EL (cell line): ENCODE data around the gene KLHL30.
A peak's percentile ranks its signal among the peaks of the same experiment; 100 is the strongest.

Experiments
- DNase-seq: peaks from one replicate; pipeline ENCODE4 v3.0.0-alpha.2; 2016

Gene KLHL30

DNA sequence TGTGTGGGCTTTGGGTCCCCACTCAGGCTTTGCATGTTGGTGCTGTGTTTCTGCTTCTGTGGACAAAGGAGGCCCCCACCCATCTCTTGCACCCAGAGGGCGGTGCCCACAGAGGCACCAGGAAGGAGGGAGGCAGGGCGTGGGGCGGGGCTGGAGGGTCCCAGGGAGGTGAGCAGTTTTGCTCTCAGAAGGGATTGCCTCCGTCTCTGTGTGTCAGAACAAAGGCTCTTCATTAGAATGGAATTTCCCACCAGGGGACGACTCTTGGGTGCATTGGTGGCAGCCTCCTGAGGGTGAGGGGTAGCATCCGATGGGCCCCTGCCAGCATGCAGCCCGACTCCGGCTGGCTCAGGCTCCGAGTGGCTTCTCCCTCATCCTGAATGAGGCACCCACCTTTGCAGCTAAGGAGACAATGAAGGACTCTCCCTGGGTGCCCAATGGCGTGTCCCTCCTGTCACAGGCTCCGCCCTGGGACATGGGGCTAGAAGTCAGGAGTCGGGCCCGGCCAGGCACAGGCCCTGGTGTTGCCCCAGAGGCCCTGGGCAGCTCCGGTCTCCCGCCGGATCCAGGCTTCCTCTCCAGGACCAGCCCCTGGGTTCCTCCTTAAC lies 13.3 kb downstream of the KLHL30 start:
- no peak for DNase-seq

DNA sequence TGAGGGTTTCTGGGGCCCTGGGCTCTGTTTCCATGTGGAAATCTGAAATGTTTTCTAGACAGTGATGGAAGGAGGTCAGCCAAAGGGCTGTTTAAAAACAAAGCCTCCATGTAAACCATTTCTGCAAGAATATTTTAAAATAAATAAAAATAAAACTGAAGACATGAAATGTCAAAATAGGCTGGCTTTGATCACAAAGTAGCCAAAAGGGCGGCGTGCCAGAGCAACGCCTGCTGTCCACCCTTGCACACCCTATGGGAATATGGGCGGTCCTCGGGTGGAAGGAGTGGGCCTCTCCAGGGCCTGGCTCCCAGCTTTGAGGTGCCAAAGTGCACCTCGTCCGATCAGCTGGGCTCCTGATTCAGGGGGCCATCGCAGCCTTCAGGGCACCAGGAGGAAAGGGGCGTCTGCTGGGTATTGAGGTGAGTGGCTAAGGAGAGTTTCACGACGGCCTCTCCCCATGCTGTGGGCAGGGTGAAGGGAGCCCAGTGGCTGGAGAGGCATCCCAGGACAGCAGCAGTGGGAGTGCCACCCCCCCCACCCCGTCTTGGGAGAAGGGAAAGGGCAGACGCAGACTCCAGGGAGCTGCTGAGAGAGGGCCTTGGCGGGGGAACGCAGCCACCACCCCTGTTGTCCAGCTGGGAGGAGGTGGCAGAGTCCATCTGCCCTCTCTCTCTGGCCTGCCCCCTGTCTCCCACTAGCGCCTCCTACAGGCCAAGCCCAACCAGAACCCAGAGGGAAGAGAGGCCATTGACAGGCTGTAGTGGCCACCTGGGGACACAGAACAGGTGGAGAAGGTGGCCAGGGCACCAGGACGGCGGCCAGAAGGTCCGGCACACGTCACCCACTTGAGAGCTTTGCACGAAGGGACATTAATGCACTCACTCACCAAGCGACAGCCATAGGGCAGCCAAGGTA lies 14.6 kb downstream of the KLHL30 start:
- no peak for DNase-seq

DNA sequence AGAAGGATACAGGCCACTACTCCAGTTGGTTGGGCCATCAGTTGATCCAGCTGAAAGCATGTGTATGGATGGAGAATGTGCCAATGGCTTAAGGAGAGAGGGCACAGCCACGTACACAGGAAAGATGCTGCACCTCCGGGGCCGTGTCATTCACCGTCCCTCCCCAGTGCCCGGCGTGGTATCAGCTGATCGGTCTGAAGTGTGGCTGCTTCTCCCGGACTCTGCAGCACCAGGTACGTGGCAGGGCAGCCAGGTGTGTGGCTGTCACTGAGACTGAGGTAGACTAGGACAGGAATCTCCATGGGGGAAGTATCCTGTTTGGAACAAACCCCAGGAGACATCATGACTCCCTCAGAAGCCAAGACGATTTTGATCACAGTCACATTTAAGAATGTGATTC lies 16.1 kb downstream of the KLHL30 start:
- no peak for DNase-seq

DNA sequence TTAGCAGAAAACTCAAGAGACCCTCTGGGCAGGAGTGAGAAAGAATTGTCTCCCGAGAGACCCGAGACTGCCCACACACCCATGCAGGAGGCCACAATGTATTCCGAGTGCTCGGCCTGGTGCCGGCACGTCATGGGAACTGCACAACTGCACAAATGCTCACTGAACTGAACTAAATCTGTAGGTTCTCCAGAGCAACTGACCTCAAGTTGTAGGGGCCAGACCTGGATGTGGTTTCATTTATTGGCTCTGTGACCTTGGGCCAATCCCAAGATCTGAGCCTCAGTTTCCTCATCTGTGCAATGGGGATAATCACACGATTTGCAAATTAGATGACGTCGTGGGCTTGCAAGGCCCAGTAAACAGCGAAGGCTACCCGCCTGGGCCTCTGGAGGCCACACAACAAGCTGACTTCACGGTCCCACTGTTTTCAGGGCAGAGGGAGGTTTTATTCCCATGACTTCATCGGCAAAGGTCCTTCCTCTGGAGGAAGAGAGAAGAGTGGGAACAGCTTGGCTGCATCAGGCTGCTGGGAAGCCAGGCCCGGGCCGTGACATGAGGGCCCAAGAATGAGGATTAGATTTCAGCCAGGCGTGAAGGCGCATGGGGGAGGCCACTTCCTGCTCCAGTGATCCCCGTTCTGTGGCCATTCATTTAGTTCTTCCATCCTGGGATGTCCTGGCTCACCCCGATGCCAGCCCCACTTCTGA lies 16.7 kb downstream of the KLHL30 start:
- peak; percentile 46 for DNase-seq

DNA sequence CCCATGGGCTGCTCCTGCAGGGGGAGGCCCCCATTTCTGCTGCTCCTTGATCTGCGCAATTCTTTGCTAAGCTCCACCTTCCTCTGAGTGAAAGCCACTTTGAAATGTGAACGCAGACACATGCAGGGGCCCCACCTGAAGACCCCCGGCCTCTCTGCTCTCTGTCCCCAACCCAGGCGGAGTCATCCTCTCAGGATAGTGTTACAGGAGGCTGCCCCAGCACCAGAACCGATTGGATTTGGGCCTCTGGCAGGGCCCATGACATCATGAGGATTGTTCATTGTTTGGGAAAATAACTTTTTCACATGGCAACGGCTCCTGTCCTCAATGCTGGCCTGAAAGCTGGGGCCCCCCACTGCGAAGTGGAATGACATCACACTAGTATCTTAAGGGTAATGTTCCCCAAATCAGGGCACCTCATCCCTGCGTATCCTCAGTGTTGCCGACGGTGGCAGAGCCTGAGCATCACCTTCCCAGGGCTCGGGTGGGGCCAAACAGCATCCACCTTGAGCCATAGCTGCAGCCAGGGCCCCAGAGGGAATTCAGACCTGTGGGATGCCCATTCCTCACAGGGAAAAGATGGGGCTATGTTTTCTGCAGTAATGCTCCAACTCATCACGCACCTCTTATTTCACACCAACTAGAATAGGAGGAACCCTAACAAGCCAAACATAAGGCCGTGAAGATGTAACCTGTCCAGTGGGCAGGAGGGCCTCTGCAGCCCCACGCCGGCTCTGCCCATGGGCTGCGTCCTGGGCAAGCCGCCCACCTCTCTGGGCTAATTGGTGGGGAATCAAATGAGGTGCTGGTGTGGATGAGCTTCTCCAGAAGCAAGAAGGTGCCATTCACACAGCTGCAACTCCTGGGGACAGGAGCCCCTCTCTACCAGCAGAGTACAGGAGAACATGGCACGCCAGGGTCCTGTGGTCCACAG lies 17.6 kb downstream of the KLHL30 start:
- DNase-seq = no peak

GRCh38 chr2:238157506-238158017 lies 19.1 kb downstream of the KLHL30 start:
- no peak for DNase-seq

DNA sequence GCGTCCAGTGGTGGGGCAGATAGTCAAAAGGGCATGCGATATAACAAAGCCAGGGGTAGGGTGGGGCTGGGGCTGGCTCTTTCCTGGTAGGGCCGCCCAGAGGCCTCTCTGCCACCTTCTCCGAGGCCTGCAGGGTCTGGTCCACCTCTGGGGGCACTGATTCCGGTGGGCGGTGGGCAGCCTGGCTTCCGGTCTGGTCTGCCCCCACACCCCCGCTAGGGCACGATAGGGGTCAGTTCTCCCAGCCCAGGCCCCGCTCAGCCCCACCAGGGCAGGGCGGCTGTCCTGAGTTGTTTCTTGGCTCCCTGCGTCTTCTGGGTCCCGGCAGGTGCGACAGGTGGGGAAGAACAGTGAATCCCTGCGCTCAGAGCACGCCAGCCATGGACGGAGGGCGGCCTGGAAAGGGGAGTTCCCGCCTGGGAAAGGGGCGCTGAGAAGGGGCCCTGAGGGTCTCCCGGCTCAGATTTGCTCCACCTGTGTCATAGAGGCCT lies 19.6 kb downstream of the KLHL30 start:
- DNase-seq = no peak

DNA sequence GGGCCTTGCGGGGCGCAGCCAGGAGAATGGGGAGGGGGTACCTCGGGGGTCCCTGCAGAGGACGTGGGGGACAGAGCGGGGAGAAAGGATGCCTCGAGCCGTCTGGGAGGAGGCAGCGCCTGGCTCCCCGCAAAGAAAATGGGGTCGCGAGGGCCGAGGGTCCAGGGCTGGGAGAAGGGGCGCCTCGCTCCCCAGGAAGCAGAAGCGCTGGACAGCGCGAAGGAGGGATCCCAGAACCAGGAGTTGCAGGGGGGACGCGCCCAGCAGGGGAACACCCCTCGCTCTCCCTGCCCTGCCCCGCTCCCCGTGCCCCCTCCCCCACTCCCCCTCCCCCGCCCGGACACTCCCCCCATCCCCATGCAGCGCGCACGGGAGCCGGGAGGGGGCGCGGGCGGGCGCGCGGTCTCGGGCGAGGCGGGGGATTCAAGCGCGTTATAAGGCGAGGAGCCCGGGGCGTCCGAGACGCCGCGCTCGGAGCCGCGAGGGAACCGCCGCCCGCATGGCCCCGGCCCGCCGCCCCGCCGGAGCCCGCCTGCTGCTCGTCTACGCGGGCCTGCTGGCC lies 20.1 kb downstream of the KLHL30 start, which contains the start of gene ERFE:
Gene ERFE, plus strand, starts transcription at position 462 of the 562 bp plus-strand sequence. Its CDS starts 38 bp downstream, at position 500.
- peak; percentile 63 for DNase-seq

DNA sequence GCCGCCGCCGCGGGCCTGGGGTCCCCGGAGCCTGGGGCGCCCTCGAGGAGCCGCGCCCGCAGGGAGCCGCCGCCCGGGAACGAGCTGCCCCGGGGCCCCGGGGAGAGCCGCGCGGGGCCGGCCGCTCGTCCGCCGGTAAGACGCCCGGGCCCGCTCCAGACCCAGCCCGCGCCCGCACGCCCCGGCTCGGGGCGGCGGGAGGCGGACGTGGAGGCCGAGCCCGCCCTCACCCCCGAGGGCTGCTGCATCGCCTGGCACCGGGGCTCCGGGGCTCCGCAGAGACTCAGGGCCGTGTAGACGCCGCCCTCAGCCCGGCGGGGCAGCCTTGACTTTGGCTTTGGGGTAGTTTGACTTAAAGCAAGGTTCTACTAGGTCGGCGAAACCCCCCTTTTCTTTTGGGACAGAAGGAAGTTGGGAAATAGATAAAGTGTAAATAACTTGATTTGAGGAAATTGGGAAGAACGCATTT lies 20.6 kb downstream of the KLHL30 start:
- peak; percentile 31 for DNase-seq

DNA sequence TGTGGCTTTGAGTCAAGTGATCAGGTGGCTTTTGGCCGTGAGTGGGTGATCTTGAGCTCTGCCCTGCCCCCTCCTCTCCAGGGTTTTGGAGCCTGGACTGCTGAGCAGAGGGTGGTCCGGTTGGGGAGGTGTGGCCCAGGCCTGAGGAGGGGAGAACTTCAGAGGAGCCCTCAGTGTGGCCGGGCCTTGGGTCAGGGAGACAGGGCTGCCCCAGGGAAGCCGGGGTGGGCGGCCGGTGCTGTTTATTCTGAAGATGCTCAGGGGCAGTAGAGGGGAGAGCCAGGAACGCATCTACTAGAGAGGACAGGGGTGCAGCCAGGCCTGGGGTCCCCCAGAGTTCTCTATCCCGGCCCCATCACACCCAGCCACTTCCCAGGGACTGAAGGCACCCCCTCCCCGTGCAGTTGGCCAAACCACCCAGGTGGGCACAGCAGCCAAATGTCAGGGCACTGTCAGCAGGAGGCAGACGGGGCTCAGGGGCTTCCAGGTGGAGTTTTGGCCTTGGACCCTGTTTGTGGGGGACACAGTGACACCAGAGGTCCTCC lies 21.3 kb downstream of the KLHL30 start:
- no peak for DNase-seq

- no peak for DNase-seq
These were observed 22.0 kb downstream of the KLHL30 start for GRCh38 chr2:238160206-238161129.

- no peak for DNase-seq
These were observed 23.0 kb downstream of the KLHL30 start for GRCh38 chr2:238161291-238162051.

DNA sequence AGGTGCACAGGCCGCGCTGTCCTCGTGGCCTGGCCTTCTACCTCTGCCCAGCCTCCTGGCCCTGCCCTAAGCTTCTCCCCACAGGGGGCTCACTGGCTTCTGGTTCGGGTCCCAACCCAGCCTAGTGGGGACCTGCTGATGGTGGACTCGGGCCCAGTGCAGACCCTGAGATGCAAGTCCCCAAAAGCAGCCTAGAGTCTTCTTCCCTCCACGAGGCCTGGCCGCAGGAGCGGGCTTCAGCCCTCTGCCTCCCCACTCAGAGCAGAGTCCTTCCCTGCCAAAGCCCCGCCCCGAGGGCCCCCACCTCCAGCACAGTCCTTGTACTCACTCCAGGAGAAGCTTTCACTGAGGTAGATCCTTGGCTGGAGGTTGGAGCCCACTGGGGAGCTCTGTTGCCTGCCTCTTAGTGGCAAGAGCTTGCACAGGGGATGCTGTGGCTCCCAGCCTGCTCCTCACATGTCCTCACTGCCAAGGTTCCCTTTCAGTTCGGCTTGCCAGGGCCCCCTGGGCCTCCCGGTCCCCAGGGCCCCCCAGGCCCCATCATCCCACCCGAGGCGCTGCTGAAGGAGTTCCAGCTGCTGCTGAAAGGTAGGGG lies 23.9 kb downstream of the KLHL30 start:
- DNase-seq = no peak

DNA sequence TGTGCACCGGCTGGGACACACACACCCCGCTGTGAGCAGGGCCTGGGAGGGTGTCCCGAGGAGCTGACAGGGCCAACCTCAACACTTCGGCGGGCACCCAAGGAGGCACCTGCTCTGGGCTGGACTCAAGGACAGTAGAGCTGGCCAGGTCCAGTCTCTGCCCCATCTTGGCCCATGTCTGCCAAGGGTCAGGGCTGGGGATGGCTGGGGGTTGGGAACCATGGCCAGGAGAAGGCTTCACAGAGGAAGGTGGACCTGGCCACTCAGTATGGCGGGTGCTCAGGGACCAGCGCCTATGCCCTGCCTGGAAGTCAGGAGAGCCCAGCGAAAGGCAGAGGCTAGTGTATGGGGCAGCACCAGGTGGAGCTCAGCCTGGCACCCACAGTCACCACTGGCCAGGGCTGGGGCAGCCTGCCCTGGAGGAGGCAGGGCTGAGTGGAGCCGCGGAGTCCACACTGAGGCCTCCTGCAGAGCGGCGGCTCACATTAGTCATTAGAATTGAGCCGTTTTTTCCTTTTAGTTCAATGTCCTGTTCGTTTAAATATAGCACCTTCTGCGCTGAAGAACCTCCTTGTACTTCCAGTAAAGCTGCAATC lies 24.5 kb downstream of the KLHL30 start:
- peak; percentile 32 for DNase-seq

DNA sequence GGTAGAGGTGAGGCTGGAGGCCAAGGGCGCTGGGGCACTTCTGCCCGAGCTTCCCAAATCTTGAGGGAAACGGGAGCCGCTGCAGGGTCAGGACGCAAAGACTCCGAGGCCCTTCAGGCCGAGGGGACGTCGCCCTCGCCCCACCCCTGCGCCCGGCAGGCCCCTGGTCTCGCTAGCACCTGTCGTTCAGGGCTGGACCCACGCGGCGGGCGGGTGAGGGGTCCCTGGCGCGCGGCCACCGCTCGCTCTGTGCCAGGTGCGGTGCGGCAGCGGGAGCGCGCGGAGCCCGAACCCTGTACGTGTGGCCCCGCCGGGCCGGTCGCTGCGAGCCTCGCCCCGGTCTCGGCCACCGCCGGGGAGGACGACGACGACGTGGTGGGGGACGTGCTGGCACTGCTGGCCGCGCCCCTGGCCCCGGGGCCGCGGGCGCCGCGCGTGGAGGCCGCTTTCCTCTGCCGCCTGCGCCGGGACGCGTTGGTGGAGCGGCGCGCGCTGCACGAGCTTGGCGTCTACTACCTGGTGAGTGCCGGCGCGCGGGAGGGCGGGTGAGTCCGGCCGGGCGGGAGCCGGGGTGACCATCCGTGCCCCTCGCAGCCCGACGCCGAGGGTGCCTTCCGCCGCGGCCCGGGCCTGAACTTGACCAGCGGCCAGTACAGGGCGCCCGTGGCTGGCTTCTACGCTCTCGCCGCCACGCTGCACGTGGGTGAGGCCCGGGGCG lies 25.2 kb downstream of the KLHL30 start:
- DNase-seq = no peak

GRCh38 chr2:238164906-238165287 lies 26.4 kb downstream of the KLHL30 start:
- DNase-seq = no peak

- DNase-seq = no peak
These were observed 26.9 kb downstream of the KLHL30 start for GRCh38 chr2:238165288-238165921.
